IPS-15b (cell line): Measurements from ENCODE around the gene SLC12A4.
"Not testable (repeated sequence)": the region's sequence is repeated elsewhere in the genome, so short reads cannot be mapped to it uniquely, and the experiment has no call there.

Source experiments
- H3K27me3 ChIP-seq: one replicate; pipeline ENCODE4 v1.6.1; 2013; ENCODE audit warnings: low read length; ENCODE audit not compliant: control insufficient read depth, insufficient read depth
- H3K36me3 ChIP-seq: one replicate; pipeline ENCODE4 v1.6.1; 2013; ENCODE audit warnings: low read length; ENCODE audit not compliant: control insufficient read depth, insufficient read depth
- H3K4me1 ChIP-seq: one replicate; pipeline ENCODE4 v1.6.1; 2013; ENCODE audit warnings: mild to moderate bottlenecking, low read length; ENCODE audit not compliant: control insufficient read depth, insufficient read depth
- H3K4me3 ChIP-seq: one replicate; pipeline ENCODE4 v1.5.1; 2013; ENCODE audit warnings: low read depth, low read length
- H3K9ac ChIP-seq: one replicate; pipeline ENCODE4 v1.6.1; 2013; ENCODE audit warnings: low read depth, mild to moderate bottlenecking, low read length
- H3K9me3 ChIP-seq: one replicate; pipeline ENCODE4 v1.6.1; 2013; ENCODE audit warnings: mild to moderate bottlenecking, low read length; ENCODE audit not compliant: control insufficient read depth, insufficient read depth

The SLC12A4 gene

DNA sequence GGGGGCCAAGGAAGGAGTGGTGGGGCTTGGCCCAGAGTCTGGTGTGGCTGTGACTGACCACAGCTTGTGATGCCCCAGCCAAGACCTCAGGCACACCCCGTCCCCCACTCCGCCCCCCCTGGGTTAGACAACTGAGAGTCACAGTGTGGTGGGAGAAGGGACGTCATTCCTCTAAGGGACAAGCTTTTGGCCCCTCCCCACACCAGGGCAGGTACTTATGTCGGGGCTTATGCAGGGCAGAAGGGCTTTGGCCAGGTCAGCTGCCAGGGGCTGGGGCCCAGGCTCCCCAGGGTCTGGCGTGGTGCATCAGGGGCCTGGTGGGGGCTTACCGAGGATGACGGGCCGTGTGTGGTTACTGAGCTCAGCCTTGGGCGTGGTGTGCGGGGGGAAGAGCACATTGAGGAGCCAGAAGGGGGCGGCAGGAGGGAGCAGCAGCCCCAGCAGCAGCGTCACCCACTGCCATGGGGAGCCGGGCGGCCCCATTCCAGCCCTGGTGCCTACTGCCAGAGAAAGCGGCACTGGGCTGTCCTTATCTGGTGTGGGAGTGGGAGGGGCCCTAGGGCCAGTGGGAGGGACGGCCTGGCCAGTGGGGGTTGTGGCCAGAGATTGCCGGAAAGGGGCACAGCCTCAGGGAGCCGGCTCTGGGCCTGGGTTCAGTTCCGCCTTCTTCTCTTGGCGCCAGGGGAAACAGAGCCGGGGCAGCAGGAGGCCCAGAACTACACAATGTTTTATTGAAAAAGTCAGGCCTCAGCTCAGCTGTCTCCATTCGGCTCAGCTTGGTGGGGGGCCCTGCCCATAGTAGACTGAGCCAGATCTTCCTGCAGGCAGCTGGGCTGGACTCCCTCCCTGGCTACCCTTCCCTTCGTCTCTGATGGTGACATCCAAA, 24.6 kb downstream of the SLC12A4 start, which contains the start of gene LCAT:
LCAT (minus strand) TSS at position 502 of the 886 bp plus-strand sequence; CDS start at position 483, 19 bp downstream.
- Histone ChIP-seq H3K4me3 (no peak within 1 kb of the TSS), H3K9ac (no peak within 1 kb of the TSS), H3K4me1 (no peaks in the 10 kb centered on the region)

DNA sequence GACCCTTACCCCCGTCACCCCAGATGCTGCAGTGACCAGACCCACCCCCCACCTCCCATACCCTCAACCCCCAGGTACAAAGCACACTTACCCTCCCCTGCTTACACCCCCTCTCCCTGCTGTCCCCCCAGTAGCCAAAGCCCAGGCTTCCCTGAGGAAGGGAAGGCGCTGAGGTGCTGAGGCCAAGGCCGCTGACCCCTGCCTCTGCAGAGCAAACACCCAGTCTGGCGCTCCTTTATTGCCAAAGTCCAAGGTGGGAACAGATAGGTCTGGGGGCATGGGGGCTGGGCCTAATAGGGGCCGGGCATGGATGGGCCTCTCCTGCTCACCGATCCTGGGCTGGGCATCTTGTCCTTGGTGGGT, 25.2 kb downstream of the SLC12A4 start:
- no peak overlapping the region for H3K4me3 ChIP-seq
- H3K4me1 ChIP-seq, result no peaks in the 10 kb centered on the region
- H3K9ac ChIP-seq, result no peak overlapping the region
- no peaks in the 10 kb centered on the region for H3K9me3 ChIP-seq
- no peaks in the 10 kb centered on the region for H3K27me3 ChIP-seq
- H3K36me3 ChIP-seq, result peaks cover 41% of the 10 kb centered on the region

More for the DNA sequence above, 24.6 kb downstream of the SLC12A4 start, which contains the start of gene LCAT:
- no peaks in the 10 kb centered on the region for H3K27me3 ChIP-seq
- H3K9me3 ChIP-seq, result no peaks in the 10 kb centered on the region
- H3K36me3 ChIP-seq, result peaks cover 44% of the 10 kb centered on the region

DNA sequence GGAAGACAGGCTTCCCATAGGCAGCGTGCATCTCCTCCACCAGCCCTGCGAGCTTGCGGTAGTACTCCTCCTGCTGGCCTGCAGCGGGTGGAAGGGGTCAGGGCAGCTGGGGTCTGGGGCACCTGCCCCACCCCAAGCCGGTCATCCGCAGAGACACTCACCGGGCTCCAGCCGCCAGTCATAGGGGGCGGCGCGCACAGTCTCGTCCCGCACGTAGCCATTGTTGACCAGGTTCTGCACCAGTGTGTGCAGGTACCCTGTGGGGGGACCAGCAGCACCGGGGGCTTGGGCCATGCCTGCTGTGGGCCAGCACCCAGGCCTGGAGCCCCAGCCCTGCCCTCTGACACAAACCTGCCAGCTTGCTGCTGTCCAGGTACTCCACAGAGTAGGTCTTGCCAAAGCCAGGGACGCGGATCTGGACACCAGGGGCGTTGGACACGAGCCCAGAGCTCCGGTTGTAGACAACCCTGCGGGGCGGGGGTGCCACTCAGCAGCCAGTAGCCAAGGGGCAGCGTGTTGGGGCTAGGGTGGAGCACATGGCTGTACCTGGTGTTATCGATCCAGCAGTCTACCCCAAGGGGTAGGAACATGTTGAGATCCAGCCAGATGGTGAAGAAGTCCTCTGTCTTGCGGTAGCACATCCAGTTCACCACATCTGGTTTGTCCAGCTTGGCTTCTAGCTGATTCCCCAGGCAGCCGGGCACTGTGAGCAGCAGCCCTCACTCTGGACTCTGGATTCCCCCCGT, 25.8 kb downstream of the SLC12A4 start:
- no peaks in the 10 kb centered on the region for H3K9me3 ChIP-seq
- H3K9ac ChIP-seq, result no peak overlapping the region
- no peaks in the 10 kb centered on the region for H3K4me1 ChIP-seq
- H3K27me3 ChIP-seq, result no peaks in the 10 kb centered on the region
- H3K36me3 ChIP-seq, result peaks cover 35% of the 10 kb centered on the region
- no peak overlapping the region for H3K4me3 ChIP-seq

DNA sequence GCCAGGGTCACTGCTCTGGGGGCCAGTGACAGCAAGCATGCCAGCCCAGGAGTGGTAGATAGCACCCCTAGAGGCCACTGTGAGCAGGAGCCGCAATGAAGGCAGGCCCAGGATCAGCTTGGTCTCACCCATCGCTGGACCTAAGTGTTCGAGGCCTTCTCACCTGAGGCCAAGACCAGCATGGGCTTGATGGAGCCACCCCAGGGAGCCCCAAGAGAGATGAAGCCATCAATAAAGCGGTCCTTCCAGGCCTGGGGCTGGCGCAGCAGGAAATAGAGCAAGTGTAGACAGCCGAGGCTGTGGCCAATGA, 26.3 kb downstream of the SLC12A4 start:
- no peaks in the 10 kb centered on the region for H3K27me3 ChIP-seq
- H3K9me3 ChIP-seq, result no peaks in the 10 kb centered on the region
- no peak overlapping the region for H3K4me3 ChIP-seq
- peaks cover 1% of the 10 kb centered on the region for H3K4me1 ChIP-seq
- H3K9ac ChIP-seq, result no peak overlapping the region
- H3K36me3 ChIP-seq, result peaks cover 30% of the 10 kb centered on the region

DNA sequence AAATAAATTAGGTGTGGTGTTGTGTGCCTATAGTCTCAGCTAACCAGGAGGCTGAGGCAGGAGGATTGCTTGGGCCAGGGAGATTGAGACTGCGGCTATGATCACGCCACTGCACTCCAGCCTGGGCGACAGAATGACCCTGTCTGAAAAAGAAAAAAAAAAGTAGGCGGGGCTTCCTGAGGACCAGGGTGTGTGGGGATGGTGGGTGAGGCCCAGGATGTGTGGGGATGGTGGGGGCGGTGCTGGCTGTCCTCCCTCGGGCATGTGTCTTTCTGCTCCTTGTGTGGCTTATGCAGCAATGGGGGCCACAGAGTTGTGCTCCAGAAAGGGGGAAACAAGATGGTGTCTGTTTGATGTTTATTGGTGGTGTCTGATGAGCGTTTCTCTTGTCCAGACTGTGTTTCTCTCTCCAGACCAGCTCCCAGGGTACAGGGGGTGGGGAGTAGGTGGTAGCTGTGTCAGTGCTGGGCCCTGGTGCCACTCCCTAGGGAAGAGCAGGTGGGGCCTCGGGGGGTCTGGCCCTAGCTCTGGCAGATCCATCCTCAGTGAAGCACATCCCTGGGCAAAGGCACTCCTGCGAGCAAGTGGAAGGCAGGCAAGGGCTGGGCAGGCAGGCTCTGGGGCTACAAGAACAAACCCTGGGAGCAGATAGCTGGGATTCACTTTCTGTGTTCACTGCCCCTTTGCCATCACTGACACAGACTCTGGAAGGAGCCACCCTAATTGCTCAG, 26.8 kb downstream of the SLC12A4 start:
- H3K36me3 ChIP-seq, result peaks cover 25% of the 10 kb centered on the region
- H3K9me3 ChIP-seq, result no peaks in the 10 kb centered on the region
- H3K27me3 ChIP-seq, result no peaks in the 10 kb centered on the region
- H3K9ac ChIP-seq, result no peak overlapping the region
- no peak overlapping the region for H3K4me3 ChIP-seq
- peaks cover 5% of the 10 kb centered on the region for H3K4me1 ChIP-seq

DNA sequence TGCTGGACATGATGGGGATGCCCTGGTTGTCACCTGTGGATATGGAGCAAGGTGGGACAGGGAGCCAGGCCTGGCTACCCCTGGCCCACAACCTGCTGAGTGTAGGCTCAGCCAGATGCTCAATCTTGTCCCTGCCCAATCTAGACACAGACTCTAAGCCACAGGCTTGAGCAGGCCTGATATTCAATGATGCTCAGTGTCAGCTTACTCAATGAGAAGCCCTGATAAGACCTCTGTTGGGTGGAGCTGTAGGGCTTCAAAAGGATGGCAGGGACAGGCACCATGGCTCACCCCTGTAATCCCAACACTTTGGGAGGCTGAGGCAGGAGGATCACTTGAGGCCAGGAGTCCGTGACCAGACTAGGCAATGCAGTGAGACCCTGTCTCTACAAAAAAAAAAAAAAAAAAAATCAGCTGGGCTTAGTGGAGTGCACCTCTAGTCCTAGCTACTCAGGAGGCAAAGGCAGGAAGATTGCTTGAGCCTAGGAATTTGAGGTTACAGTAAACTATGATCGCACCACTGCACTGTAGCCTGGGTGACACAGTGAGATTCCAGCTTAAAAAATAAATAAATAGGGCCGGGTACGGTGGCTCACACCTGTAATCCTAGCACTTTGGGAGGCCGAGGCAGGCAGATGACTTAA, 27.9 kb downstream of the SLC12A4 start:
- peaks cover 5% of the 10 kb centered on the region for H3K4me1 ChIP-seq

DNA sequence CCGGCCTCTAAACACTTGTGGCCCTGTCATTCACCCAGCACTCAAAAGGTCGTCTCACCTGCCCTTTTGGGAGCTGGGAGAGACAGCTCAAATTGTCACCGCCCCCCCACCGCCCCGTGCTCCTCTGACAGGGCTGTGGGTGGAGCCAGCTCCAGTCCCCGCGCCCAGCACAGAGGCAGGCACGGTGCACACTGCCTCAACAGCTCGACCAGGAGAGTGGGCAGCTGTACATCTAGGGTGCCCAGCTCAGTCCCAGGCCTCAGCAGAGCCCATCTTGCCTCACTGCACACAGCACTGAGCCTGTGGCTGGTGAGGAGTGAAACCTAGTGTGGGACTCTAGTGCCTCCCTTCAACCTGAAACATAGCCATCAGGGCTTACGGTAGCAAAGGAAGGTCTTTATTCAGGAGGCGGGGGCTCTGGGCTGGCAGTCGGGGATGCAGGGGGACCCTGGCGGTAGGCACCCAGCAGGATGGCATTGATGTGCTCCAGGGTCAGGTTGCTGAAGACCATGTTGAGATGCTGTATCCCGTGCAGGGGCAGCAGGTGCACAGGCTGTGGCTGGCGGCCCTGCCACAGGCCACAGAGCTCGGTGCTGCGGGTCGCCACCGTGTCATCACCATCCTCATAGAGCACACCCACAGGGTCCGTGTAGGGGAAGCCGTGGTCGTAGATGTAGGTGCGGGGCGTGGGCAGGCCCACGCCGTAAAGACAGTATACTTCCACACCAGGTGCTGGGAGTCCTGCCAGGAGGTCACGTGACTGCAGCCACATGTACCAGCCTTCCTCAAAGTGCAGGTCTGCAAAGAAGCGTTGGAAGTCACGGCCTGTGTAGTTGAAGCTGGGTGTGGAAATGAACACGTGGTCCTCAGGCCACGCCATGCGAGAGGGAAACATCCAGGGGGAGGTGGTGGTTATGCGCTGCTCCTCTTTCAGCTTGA, 28.7 kb downstream of the SLC12A4 start:
- peaks cover 5% of the 10 kb centered on the region for H3K4me1 ChIP-seq
- H3K9ac ChIP-seq, result no peak overlapping the region
- H3K36me3 ChIP-seq, result peaks cover 12% of the 10 kb centered on the region
- H3K4me3 ChIP-seq, result no peak overlapping the region
- H3K27me3 ChIP-seq, result no peaks in the 10 kb centered on the region
- no peaks in the 10 kb centered on the region for H3K9me3 ChIP-seq

More for the DNA sequence above, 27.9 kb downstream of the SLC12A4 start:
- Histone ChIP-seq H3K27me3 (no peaks in the 10 kb centered on the region), H3K9ac (no peak overlapping the region), H3K9me3 (no peaks in the 10 kb centered on the region), H3K36me3 (peaks cover 20% of the 10 kb centered on the region), H3K4me3 (no peak overlapping the region)

DNA sequence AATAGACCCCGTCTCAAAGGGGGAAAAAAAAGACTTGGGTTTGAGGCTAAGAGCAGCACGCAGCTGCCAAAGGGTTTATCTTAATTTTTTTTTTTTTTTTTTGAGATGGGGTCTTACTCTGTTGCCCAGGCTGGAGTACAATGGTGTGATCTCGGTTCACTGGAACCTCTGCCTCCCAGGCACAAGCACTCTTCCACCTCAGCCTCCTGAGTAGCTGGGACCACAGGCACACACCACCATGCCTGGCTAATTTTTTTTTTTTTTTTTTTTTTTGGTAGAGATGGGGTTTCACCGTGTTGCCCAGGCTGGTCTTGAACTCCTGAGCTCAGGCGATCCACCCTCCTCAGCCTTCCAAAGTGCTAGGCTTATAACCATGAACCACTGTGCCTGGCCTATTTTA, 30.7 kb downstream of the SLC12A4 start:
- not testable (repeated sequence) for H3K4me3 ChIP-seq, H3K9me3 ChIP-seq, H3K36me3 ChIP-seq, H3K27me3 ChIP-seq, H3K4me1 ChIP-seq, H3K9ac ChIP-seq

DNA sequence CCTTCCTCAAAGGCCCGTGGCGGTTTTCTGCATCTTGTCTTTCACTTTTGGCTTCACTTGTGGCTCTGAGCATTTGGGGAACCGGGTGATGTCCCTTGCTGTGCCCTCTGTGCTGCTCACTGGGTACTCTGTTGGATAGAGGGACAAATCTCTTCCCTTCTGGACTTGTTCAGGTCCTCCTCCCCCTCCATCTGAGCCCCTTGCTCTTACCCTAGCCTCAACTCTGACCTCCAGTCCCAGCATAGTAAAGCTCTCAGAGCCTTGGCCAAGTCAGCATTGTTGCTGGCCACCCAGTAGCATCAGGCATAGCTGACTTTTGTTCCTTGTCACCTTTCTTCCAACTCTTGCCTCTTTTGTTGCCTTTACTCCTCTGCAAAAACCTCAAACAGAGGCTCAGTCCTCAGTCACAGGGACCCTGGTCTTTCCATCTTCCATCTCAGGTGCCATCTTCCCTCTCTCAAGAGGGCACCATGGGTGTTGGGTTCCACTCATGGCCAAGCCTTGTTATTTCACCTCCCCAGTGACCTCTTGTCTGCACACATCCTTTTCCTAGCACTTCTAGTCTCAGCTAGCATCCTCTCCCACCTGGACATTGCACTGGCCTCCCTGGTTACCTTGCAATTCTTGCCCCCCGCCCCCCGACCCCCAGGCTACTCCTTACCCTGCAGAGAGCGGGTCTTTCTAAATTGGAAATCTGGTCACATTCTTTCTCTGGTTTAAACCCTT, 31.4 kb downstream of the SLC12A4 start:
- H3K4me3 ChIP-seq, result peak overlapping the region; percentile 99
- peaks cover 7% of the 10 kb centered on the region for H3K36me3 ChIP-seq
- no peaks in the 10 kb centered on the region for H3K27me3 ChIP-seq
- H3K9ac ChIP-seq, result peak overlapping the region; percentile 97
- H3K4me1 ChIP-seq, result peaks cover 8% of the 10 kb centered on the region
- no peaks in the 10 kb centered on the region for H3K9me3 ChIP-seq

DNA sequence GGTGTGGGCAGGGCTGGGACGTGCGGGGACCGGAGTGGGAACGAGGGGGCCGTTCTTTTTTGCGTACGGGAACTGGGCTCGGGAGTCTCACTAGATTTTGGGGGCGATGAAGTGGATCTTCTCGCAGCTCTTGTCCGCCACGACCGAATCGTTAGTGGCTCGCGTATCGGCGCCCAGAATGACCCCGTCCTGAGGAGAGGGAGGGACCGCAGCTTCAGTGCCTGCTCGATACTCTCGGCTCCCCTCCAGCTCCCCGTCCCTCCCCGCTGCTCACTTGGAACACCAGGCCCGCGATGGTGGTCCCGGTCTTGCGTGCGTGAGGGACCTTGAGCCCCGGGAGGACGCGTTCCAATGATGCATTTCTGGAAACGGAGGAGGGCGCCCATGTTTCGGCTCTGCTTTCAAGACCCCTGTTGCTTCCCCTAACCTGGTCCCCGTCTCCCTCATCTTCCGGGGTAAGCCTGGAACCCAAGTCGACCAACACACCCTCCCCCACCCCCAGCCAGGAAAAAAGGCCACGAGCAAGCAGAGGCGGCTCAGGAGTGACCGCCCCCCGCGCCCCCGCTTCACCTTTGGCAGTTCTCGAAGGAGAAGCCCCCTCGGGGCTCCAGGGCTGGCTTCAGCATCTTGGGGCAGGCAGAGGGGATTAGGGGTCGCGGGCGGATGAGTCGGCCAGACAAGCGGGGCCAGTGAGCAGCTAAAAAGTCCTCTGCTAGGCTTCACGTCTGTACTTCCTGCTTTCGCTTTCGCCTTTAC, 32.1 kb downstream of the SLC12A4 start, which contains the start of gene PSMB10:
PSMB10 (minus strand) TSS at position 727 of the 756 bp plus-strand sequence; CDS start at position 626, 101 bp downstream.
- H3K27me3 ChIP-seq, result no peaks in the 10 kb centered on the region
- peak within 1 kb of the TSS; percentile 97 for H3K9ac ChIP-seq
- H3K36me3 ChIP-seq, result peaks cover 7% of the 10 kb centered on the region
- no peaks in the 10 kb centered on the region for H3K9me3 ChIP-seq
- peaks cover 8% of the 10 kb centered on the region for H3K4me1 ChIP-seq
- peak within 1 kb of the TSS; percentile 99 for H3K4me3 ChIP-seq
